Measurements from ENCODE around the gene UBL7. TPM values are rescaled to one million over a fixed set of nuclear protein-coding genes. Genes with fewer than 3 reads are reported as not detected.
"Not testable (repeated sequence)": the region's sequence is repeated elsewhere in the genome, so short reads cannot be mapped to it uniquely, and the experiment has no call there.

The UBL7 gene
- total RNA-seq, 1 donor from 2014 or later: 15.4 TPM

GRCh38 chr15:74464216-74464615 lies 3.3 kb upstream of the UBL7 start:
- ATAC-seq: no peak
- no peak for DNase-seq (ENCODE audit: low spot score)

GRCh38 chr15:74463634-74464033 lies 2.7 kb upstream of the UBL7 start:
- ATAC-seq (no peak), DNase-seq (ENCODE audit: low spot score) (no peak)

- ATAC-seq (no peak), DNase-seq (ENCODE audit: low spot score) (no peak)
Measured at GRCh38 chr15:74461847-74462511, 1.0 kb upstream of the UBL7 start.

- DNase-seq (ENCODE audit: low spot score): no peak
- ATAC-seq: no peak
Measured at GRCh38 chr15:74460298-74460697, 662 bp downstream of the UBL7 start.

GRCh38 chr15:74459798-74460197 lies 1.2 kb downstream of the UBL7 start:
- ATAC-seq; DNase-seq (ENCODE audit: low spot score): not testable (repeated sequence)

GRCh38 chr15:74458473-74458872 lies 2.5 kb downstream of the UBL7 start:
- ATAC-seq (no peak), DNase-seq (ENCODE audit: low spot score) (no peak)

GRCh38 chr15:74457036-74457435 lies 3.9 kb downstream of the UBL7 start:
- not testable (repeated sequence) for DNase-seq (ENCODE audit: low spot score); ATAC-seq

- no peak for DNase-seq (ENCODE audit: low spot score)
- no peak for ATAC-seq
Measured at GRCh38 chr15:74454764-74455500, 6.0 kb downstream of the UBL7 start.

GRCh38 chr15:74453925-74454763 lies 6.8 kb downstream of the UBL7 start:
- ATAC-seq (no peak), DNase-seq (ENCODE audit: low spot score) (no peak)

- DNase-seq (ENCODE audit: low spot score): no peak
- no peak for ATAC-seq
Measured at GRCh38 chr15:74451861-74452835, 8.8 kb downstream of the UBL7 start.

- ATAC-seq (no peak), DNase-seq (ENCODE audit: low spot score) (no peak)
Measured at GRCh38 chr15:74451322-74451721, 9.6 kb downstream of the UBL7 start.

- ATAC-seq: no peak
- no peak for DNase-seq (ENCODE audit: low spot score)
Measured at GRCh38 chr15:74449643-74450205, 11.2 kb downstream of the UBL7 start.

GRCh38 chr15:74449095-74449494 lies 11.9 kb downstream of the UBL7 start:
- no peak for ATAC-seq
- no peak for DNase-seq (ENCODE audit: low spot score)

GRCh38 chr15:74445816-74446763 lies 14.9 kb downstream of the UBL7 start:
- DNase-seq (ENCODE audit: low spot score) (no peak), ATAC-seq (peak; percentile 28)

- DNase-seq (ENCODE audit: low spot score): no peak
- peak; percentile 86 for ATAC-seq
Measured at GRCh38 chr15:74444106-74445062, 16.6 kb downstream of the UBL7 start.

- DNase-seq (ENCODE audit: low spot score) (no peak), ATAC-seq (peak; percentile 11)
Measured at GRCh38 chr15:74443100-74443909, 17.7 kb downstream of the UBL7 start.

GRCh38 chr15:74442604-74443003 lies 18.4 kb downstream of the UBL7 start:
- ATAC-seq (no peak), DNase-seq (ENCODE audit: low spot score) (no peak)

All from left lobe of liver (tissue), 2 donors.